T-helper 1 cell treated with Interleukin-12 subunit alpha and Interleukin-12 subunit beta and Interleukin-4 antibody, amounts not matched to agents 30 μg/mL and 1 μg/mL, for 36 hours (primary cell): Measurements from ENCODE around the gene BFSP2.

Experiments
- H3K27ac Mint-ChIP-seq: one replicate; pipeline ENCODE4 v1.8.0; 2021; ENCODE audit warnings: mild to moderate bottlenecking, mixed read lengths
- H3K27me3 Mint-ChIP-seq: one replicate; pipeline ENCODE4 v1.8.0; 2021; ENCODE audit warnings: low read depth, mixed read lengths
- H3K36me3 Mint-ChIP-seq: one replicate; pipeline ENCODE4 v1.8.0; 2021; ENCODE audit warnings: low read depth, mixed read lengths
- H3K4me1 Mint-ChIP-seq: one replicate; pipeline ENCODE4 v1.8.0; 2021; ENCODE audit warnings: low read depth, mixed read lengths
- H3K4me3 Mint-ChIP-seq: one replicate; pipeline ENCODE4 v1.8.0; 2021; ENCODE audit warnings: mild to moderate bottlenecking, moderate library complexity, mixed read lengths
- H3K9me3 Mint-ChIP-seq: one replicate; pipeline ENCODE4 v1.8.0; 2021; ENCODE audit warnings: mixed read lengths

BFSP2 gene

GRCh38 chr3:133448478-133449122, 48.7 kb downstream of the BFSP2 start:
- Mint-ChIP-seq H3K4me1 (peaks cover 22% of the 10 kb centered on the region), H3K4me3 (no peak overlapping the region), H3K36me3 (no peaks in the 10 kb centered on the region), H3K9me3 (no peaks in the 10 kb centered on the region), H3K27me3 (no peaks in the 10 kb centered on the region), H3K27ac (peak overlapping the region; percentile 89)

GRCh38 chr3:133451309-133451708, 51.5 kb downstream of the BFSP2 start:
- Mint-ChIP-seq H3K4me1 (peaks cover 20% of the 10 kb centered on the region), H3K27me3 (no peaks in the 10 kb centered on the region), H3K9me3 (no peaks in the 10 kb centered on the region), H3K4me3 (no peak overlapping the region), H3K27ac (no peak overlapping the region), H3K36me3 (no peaks in the 10 kb centered on the region)

- Mint-ChIP-seq H3K27me3 (no peaks in the 10 kb centered on the region), H3K36me3 (no peaks in the 10 kb centered on the region), H3K4me3 (no peak overlapping the region), H3K27ac (no peak overlapping the region), H3K4me1 (peaks cover 16% of the 10 kb centered on the region), H3K9me3 (no peaks in the 10 kb centered on the region)
Measured at GRCh38 chr3:133452641-133453319, 52.9 kb downstream of the BFSP2 start.

GRCh38 chr3:133453383-133453782, 53.5 kb downstream of the BFSP2 start:
- H3K36me3 Mint-ChIP-seq: no peaks in the 10 kb centered on the region
- H3K27me3 Mint-ChIP-seq: no peaks in the 10 kb centered on the region
- H3K4me3 Mint-ChIP-seq: no peak overlapping the region
- peaks cover 15% of the 10 kb centered on the region for H3K4me1 Mint-ChIP-seq
- no peaks in the 10 kb centered on the region for H3K9me3 Mint-ChIP-seq
- no peak overlapping the region for H3K27ac Mint-ChIP-seq

GRCh38 chr3:133455281-133455680, 55.4 kb downstream of the BFSP2 start:
- no peak overlapping the region for H3K4me3 Mint-ChIP-seq
- H3K27ac Mint-ChIP-seq: no peak overlapping the region
- peaks cover under 1% of the 10 kb centered on the region for H3K4me1 Mint-ChIP-seq
- H3K27me3 Mint-ChIP-seq: no peaks in the 10 kb centered on the region
- no peaks in the 10 kb centered on the region for H3K36me3 Mint-ChIP-seq
- H3K9me3 Mint-ChIP-seq: no peaks in the 10 kb centered on the region

GRCh38 chr3:133455960-133456359, 56.1 kb downstream of the BFSP2 start:
- Mint-ChIP-seq H3K9me3 (no peaks in the 10 kb centered on the region), H3K4me3 (no peak overlapping the region), H3K27me3 (no peaks in the 10 kb centered on the region), H3K4me1 (peaks cover 5% of the 10 kb centered on the region), H3K27ac (no peak overlapping the region), H3K36me3 (no peaks in the 10 kb centered on the region)

- Mint-ChIP-seq H3K4me1 (peaks cover 11% of the 10 kb centered on the region), H3K9me3 (no peaks in the 10 kb centered on the region), H3K4me3 (no peak overlapping the region), H3K36me3 (no peaks in the 10 kb centered on the region), H3K27ac (no peak overlapping the region), H3K27me3 (no peaks in the 10 kb centered on the region)
Measured at GRCh38 chr3:133457025-133457424, 57.2 kb downstream of the BFSP2 start.

GRCh38 chr3:133457465-133458067, 57.7 kb downstream of the BFSP2 start:
- H3K27me3 Mint-ChIP-seq: no peaks in the 10 kb centered on the region
- H3K27ac Mint-ChIP-seq: no peak overlapping the region
- H3K4me3 Mint-ChIP-seq: no peak overlapping the region
- no peaks in the 10 kb centered on the region for H3K9me3 Mint-ChIP-seq
- peaks cover 11% of the 10 kb centered on the region for H3K4me1 Mint-ChIP-seq
- H3K36me3 Mint-ChIP-seq: no peaks in the 10 kb centered on the region

- Mint-ChIP-seq H3K27ac (no peak overlapping the region), H3K4me3 (no peak overlapping the region), H3K4me1 (peaks cover 15% of the 10 kb centered on the region), H3K27me3 (no peaks in the 10 kb centered on the region), H3K9me3 (no peaks in the 10 kb centered on the region), H3K36me3 (no peaks in the 10 kb centered on the region)
Measured at GRCh38 chr3:133459400-133459799, 59.5 kb downstream of the BFSP2 start.

GRCh38 chr3:133460809-133461208, 61.0 kb downstream of the BFSP2 start:
- H3K9me3 Mint-ChIP-seq: no peaks in the 10 kb centered on the region
- H3K27ac Mint-ChIP-seq: no peak overlapping the region
- H3K4me1 Mint-ChIP-seq: peaks cover 15% of the 10 kb centered on the region
- no peak overlapping the region for H3K4me3 Mint-ChIP-seq
- no peaks in the 10 kb centered on the region for H3K36me3 Mint-ChIP-seq
- H3K27me3 Mint-ChIP-seq: no peaks in the 10 kb centered on the region

- no peaks in the 10 kb centered on the region for H3K27me3 Mint-ChIP-seq
- peaks cover 15% of the 10 kb centered on the region for H3K4me1 Mint-ChIP-seq
- no peaks in the 10 kb centered on the region for H3K36me3 Mint-ChIP-seq
- H3K4me3 Mint-ChIP-seq: no peak overlapping the region
- H3K27ac Mint-ChIP-seq: no peak overlapping the region
- H3K9me3 Mint-ChIP-seq: no peaks in the 10 kb centered on the region
Measured at GRCh38 chr3:133461291-133461690, 61.4 kb downstream of the BFSP2 start.

GRCh38 chr3:133463347-133463860, 63.5 kb downstream of the BFSP2 start:
- no peaks in the 10 kb centered on the region for H3K27me3 Mint-ChIP-seq
- no peak overlapping the region for H3K27ac Mint-ChIP-seq
- no peak overlapping the region for H3K4me3 Mint-ChIP-seq
- no peaks in the 10 kb centered on the region for H3K36me3 Mint-ChIP-seq
- H3K9me3 Mint-ChIP-seq: no peaks in the 10 kb centered on the region
- peaks cover 29% of the 10 kb centered on the region for H3K4me1 Mint-ChIP-seq

- H3K27ac Mint-ChIP-seq: no peak overlapping the region
- H3K36me3 Mint-ChIP-seq: no peaks in the 10 kb centered on the region
- peaks cover 30% of the 10 kb centered on the region for H3K4me1 Mint-ChIP-seq
- no peaks in the 10 kb centered on the region for H3K9me3 Mint-ChIP-seq
- H3K27me3 Mint-ChIP-seq: no peaks in the 10 kb centered on the region
- no peak overlapping the region for H3K4me3 Mint-ChIP-seq
Measured at GRCh38 chr3:133464573-133464972, 64.7 kb downstream of the BFSP2 start.

GRCh38 chr3:133466531-133467386, 66.9 kb downstream of the BFSP2 start:
- Mint-ChIP-seq H3K4me3 (no peak overlapping the region), H3K27me3 (no peaks in the 10 kb centered on the region), H3K9me3 (no peaks in the 10 kb centered on the region), H3K4me1 (peaks cover 19% of the 10 kb centered on the region), H3K36me3 (no peaks in the 10 kb centered on the region), H3K27ac (no peak overlapping the region)
